Caco-2 (cell line): Measurements from ENCODE around the gene HOXC9. TPM values are rescaled to one million over a fixed set of nuclear protein-coding genes. Genes with fewer than 3 reads are reported as not detected.

Experiments
- BruUV-seq: library from RNA; stranded (reverse); fragments of 400-500 nt; replicated peaks from 2 replicates; lab custom pipeline; 2021; lab: Mats Ljungman, UMichigan
- CTCF ChIA-PET: fragments of 300-600 bp; sonication (Branson Sonifier 250); formaldehyde crosslinking; loops from one replicate; lab custom pipeline; 2022; ENCODE audit warnings: antibody characterized with exemption; lab: Charles Lee
- POLR2A ChIA-PET: fragments of 300-600 bp; sonication (Branson Sonifier 250); formaldehyde crosslinking; loops from one replicate; lab custom pipeline; 2022; ENCODE audit warnings: antibody characterized with exemption; lab: Charles Lee
- DNase-seq, 2 experiments: peaks; one replicate each; pipeline versions ENCODE4 v3.0.0 to v3.0.0-alpha.2; 2020 to 2022
- H3K27me3 ChIP-seq: replicated peaks from 2 replicates; pipeline ENCODE4 v1.6.0; 2011; ENCODE audit warnings: low read length; ENCODE audit not compliant: control insufficient read depth, insufficient read depth
- H3K36me3 ChIP-seq: 2 replicates; pipeline ENCODE4 v1.5.1; 2011; ENCODE audit warnings: low read length; ENCODE audit not compliant: control insufficient read depth, insufficient read depth
- H3K4me1 ChIP-seq: fragments of 250-450 bp; sonication (Bioruptor Pico); 2 replicates; pipeline ENCODE4 v1.5.1; 2020; ENCODE audit warnings: mild to moderate bottlenecking
- H3K4me3 ChIP-seq: 2 replicates; pipeline ENCODE4 v1.5.1; 2011; ENCODE audit warnings: low read depth, mild to moderate bottlenecking, control low read depth, low read length
- H3K9me3 ChIP-seq: fragments of 250-450 bp; sonication (Bioruptor Pico); 2 replicates; pipeline ENCODE4 v1.5.1; 2020; ENCODE audit warnings: mild to moderate bottlenecking, moderate library complexity
- H3K27ac Mint-ChIP-seq: one replicate; pipeline ENCODE4 v1.8.0; 2022; ENCODE audit warnings: mixed read lengths; ENCODE audit not compliant: unreplicated experiment
- H3K27me3 Mint-ChIP-seq: one replicate; pipeline ENCODE4 v1.8.0; 2022; ENCODE audit warnings: mixed read lengths; ENCODE audit not compliant: insufficient read depth, unreplicated experiment
- H3K36me3 Mint-ChIP-seq: one replicate; pipeline ENCODE4 v1.8.0; 2022; ENCODE audit warnings: mild to moderate bottlenecking, mixed read lengths; ENCODE audit not compliant: insufficient read depth, unreplicated experiment
- H3K4me1 Mint-ChIP-seq: one replicate; pipeline ENCODE4 v1.8.0; 2022; ENCODE audit warnings: low read depth, mixed read lengths; ENCODE audit not compliant: unreplicated experiment
- H3K4me3 Mint-ChIP-seq: one replicate; pipeline ENCODE4 v1.8.0; 2022; ENCODE audit warnings: mild to moderate bottlenecking, moderate library complexity, mixed read lengths; ENCODE audit not compliant: unreplicated experiment
- H3K9me3 Mint-ChIP-seq: one replicate; pipeline ENCODE4 v1.8.0; 2022; ENCODE audit warnings: mixed read lengths; ENCODE audit not compliant: unreplicated experiment
- CTCF ChIP-seq, 2 experiments: fragments of 200-600 bp in 1 of 2; IDR thresholded peaks; 1 replicate in 1 of 2; 2 replicates in 1 of 2; pipeline versions ENCODE4 v1.5.1 to v1.8.0; 2011 to 2022; ENCODE audit warnings: antibody characterized with exemption in 1 of 2, control low read depth in 1 of 2, inconsistent platforms in 1 of 2, low read depth in 1 of 2, low read length in 1 of 2, mild to moderate bottlenecking in 1 of 2, moderate library complexity in 1 of 2; ENCODE audit not compliant: insufficient read depth in 1 of 2, severe bottlenecking in 1 of 2, unreplicated experiment in 1 of 2
- intact Hi-C: fragments of 100-400 bp; cut with micrococcal nuclease; formaldehyde crosslinking; loops from one replicate; pipeline ENCODE4 v1.10.0; 2022; ENCODE audit not compliant: unreplicated experiment
- total RNA-seq: library from RNA; stranded (reverse); gene quantifications from 2 replicates; pipeline ENCODE4 v1.2.3, GENCODE V29; 2022

HOXC9 gene
- total RNA-seq, 1 experiment from 2014 or later, result 2.9 TPM

- H3K4me1 Mint-ChIP-seq, result peaks cover 29% of the 10 kb centered on the region
- BruUV-seq, result no TSS peak
Observed at GRCh38 chr12:54046809-54047159, 46.8 kb downstream of the HOXC9 start.

DNA sequence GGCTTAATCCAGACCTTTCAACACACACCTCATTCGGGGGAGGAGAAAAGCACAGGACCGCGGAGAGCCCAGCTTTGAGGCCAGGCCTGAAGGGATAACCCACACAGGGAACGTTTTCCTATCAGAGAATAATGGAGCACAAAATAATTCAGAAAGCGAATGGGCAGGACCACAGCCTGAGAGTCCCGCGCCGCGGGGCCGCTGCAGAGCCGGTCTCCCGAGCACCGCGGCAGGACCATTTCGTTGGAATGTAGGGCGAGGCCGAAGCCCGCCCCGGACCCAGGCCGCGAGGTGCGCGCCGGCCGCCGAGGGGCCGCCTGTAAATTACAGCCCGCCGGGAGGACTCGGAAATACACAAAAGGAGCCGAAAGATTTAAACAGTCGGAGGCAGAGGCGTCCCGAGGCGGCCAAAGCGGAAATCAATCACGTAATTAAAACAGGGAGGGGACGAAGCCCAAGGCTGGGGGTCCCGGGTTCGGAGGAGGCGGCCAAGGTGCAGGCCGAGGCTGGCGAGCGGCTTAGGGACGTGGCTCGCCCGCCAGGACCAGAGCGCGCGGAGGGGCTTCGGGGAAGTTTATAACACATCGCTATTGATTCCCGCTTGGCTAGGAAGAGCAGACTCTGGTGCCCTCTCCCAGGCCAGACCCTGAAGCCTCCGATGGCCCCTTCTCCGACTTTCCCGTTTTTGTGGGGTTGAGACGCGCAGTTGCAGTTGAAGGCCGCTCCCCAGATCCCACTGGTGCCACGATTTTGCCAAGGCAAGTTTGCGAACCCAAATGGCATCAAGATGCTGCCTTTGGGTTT lies 47.4 kb downstream of the HOXC9 start:
- no TSS peak for BruUV-seq
- Mint-ChIP-seq H3K27ac (no peak overlapping the region), H3K4me1 (peaks cover 29% of the 10 kb centered on the region), H3K9me3 (no peaks in the 10 kb centered on the region), H3K36me3 (no peaks in the 10 kb centered on the region), H3K27me3 (no peaks in the 10 kb centered on the region), H3K4me3 (peak overlapping the region; percentile 55)
- no peak for TF ChIP-seq CTCF (IDR thresholded peaks at IDR 0.05; ENCODE audit: insufficient read depth in 1 of 2, low read depth in 1 of 2, low read length in 1 of 2, severe bottlenecking in 1 of 2, unreplicated experiment in 1 of 2)
- H3K27me3 ChIP-seq, result no peaks in the 10 kb centered on the region
- H3K4me3 ChIP-seq, result no peak overlapping the region
- ChIA-PET POLR2A (no interaction called here), CTCF (no interaction called here)
- no peak for DNase-seq
- intact Hi-C loops, result no loop called here
- H3K9me3 ChIP-seq, result no peaks in the 10 kb centered on the region
- H3K4me1 ChIP-seq, result no peaks in the 10 kb centered on the region; the same call in none of the 2 replicates
- H3K36me3 ChIP-seq, result no peaks in the 10 kb centered on the region

More at GRCh38 chr12:54046809-54047159, 46.8 kb downstream of the HOXC9 start:
- no peaks in the 10 kb centered on the region for H3K27me3 ChIP-seq
- no peak for TF ChIP-seq CTCF (IDR thresholded peaks at IDR 0.05; ENCODE audit: insufficient read depth in 1 of 2, low read depth in 1 of 2, low read length in 1 of 2, severe bottlenecking in 1 of 2, unreplicated experiment in 1 of 2)
- ChIA-PET CTCF (no interaction called here), POLR2A (no interaction called here)
- intact Hi-C loops, result no loop called here
- H3K9me3 ChIP-seq, result no peaks in the 10 kb centered on the region
- no peaks in the 10 kb centered on the region; the same call in none of the 2 replicates for H3K4me1 ChIP-seq
- no peaks in the 10 kb centered on the region for H3K9me3 Mint-ChIP-seq
- H3K36me3 ChIP-seq, result no peaks in the 10 kb centered on the region
- DNase-seq, result no peak
- H3K4me3 Mint-ChIP-seq, result peak overlapping the region; percentile 55
- H3K27ac Mint-ChIP-seq, result no peak overlapping the region
- H3K27me3 Mint-ChIP-seq, result no peaks in the 10 kb centered on the region
- H3K4me3 ChIP-seq, result no peak overlapping the region
- no peaks in the 10 kb centered on the region for H3K36me3 Mint-ChIP-seq

DNA sequence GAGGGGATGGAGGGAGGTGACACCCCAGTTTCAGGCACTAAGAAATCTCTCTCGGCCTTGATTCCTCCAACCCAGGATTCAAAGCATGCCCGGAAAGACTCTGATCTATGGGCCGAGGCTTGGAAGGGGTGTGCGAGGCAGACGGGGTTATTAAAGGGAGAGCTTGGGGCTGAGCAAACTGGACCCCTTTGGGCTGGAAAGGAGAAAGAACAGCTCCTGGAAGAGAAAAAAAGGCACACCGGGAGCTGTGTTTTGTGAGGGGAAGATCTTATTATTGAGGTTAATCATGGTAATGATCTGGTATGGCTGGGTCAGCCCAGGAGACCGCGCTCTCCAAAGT lies 48.0 kb downstream of the HOXC9 start:
- Histone ChIP-seq H3K9me3 (no peaks in the 10 kb centered on the region), H3K4me3 (no peak overlapping the region), H3K27me3 (no peaks in the 10 kb centered on the region), H3K4me1 (no peaks in the 10 kb centered on the region; the same call in none of the 2 replicates), H3K36me3 (no peaks in the 10 kb centered on the region)
- H3K4me1 Mint-ChIP-seq, result peaks cover 29% of the 10 kb centered on the region
- no peaks in the 10 kb centered on the region for H3K36me3 Mint-ChIP-seq
- H3K27me3 Mint-ChIP-seq, result no peaks in the 10 kb centered on the region
- DNase-seq, result no peak
- H3K9me3 Mint-ChIP-seq, result no peaks in the 10 kb centered on the region
- no peak for TF ChIP-seq CTCF (IDR thresholded peaks at IDR 0.05; ENCODE audit: insufficient read depth in 1 of 2, low read depth in 1 of 2, low read length in 1 of 2, severe bottlenecking in 1 of 2, unreplicated experiment in 1 of 2)
- no peak overlapping the region for H3K27ac Mint-ChIP-seq
- intact Hi-C loops, result no loop called here
- H3K4me3 Mint-ChIP-seq, result no peak overlapping the region
- POLR2A ChIA-PET, result no interaction called here
- CTCF ChIA-PET, result no interaction called here
- no TSS peak for BruUV-seq
